Activated CD8-positive, alpha-beta memory T cell treated with anti-CD3 and anti-CD28 coated beads for 1 hour (primary cell): ENCODE results near the gene RNF20.
"Not testable (repeated sequence)": the region's sequence is repeated elsewhere in the genome, so short reads cannot be mapped to it uniquely, and the experiment has no call there.

Experiments
- DNase-seq, 2 donors: peaks; one replicate each; pipeline ENCODE4 v3.0.0-alpha.2; 2020; ENCODE audit warnings: low read depth in 1 of 2; ENCODE audit errors: extremely low read depth in 1 of 2

Gene RNF20

GRCh38 chr9:101587332-101588043 lies 53.8 kb downstream of the RNF20 start:
- DNase-seq: no peak

- not testable (repeated sequence) for DNase-seq
Observed at GRCh38 chr9:101590074-101590473, 56.4 kb downstream of the RNF20 start.

GRCh38 chr9:101590901-101591300 lies 57.2 kb downstream of the RNF20 start:
- no peak for DNase-seq

- no peak for DNase-seq
Observed at GRCh38 chr9:101591787-101592446, 58.3 kb downstream of the RNF20 start.

- no peak for DNase-seq
Observed at GRCh38 chr9:101592788-101593187, 59.1 kb downstream of the RNF20 start.

- no peak for DNase-seq
Observed at GRCh38 chr9:101593345-101593744, 59.7 kb downstream of the RNF20 start.

GRCh38 chr9:101594796-101595195 lies 61.1 kb downstream of the RNF20 start, which contains the start of gene PPP3R2:
TSS of gene PPP3R2 (minus strand) at chr9:101594969. CDS start at chr9:101594921, 48 bp downstream.
- no peak for DNase-seq

GRCh38 chr9:101601904-101602765 lies 68.5 kb downstream of the RNF20 start:
- no peak for DNase-seq

- no peak for DNase-seq
Observed at GRCh38 chr9:101604296-101604695, 70.6 kb downstream of the RNF20 start.

- DNase-seq: no peak
Observed at GRCh38 chr9:101605547-101605946, 71.9 kb downstream of the RNF20 start.
